HG02678 (cell line): ENCODE results near the gene THAP9.
"Not testable (repeated sequence)": the region's sequence is repeated elsewhere in the genome, so short reads cannot be mapped to it uniquely, and the experiment has no call there.

ENCODE experiments used
- ATAC-seq: cut with Tn5 transposase; IDR thresholded peaks from one replicate; pipeline ENCODE4 v1.9.1; 2021; ENCODE audit warnings: mild to moderate bottlenecking, moderate library complexity; ENCODE audit not compliant: unreplicated experiment

The THAP9 gene

DNA sequence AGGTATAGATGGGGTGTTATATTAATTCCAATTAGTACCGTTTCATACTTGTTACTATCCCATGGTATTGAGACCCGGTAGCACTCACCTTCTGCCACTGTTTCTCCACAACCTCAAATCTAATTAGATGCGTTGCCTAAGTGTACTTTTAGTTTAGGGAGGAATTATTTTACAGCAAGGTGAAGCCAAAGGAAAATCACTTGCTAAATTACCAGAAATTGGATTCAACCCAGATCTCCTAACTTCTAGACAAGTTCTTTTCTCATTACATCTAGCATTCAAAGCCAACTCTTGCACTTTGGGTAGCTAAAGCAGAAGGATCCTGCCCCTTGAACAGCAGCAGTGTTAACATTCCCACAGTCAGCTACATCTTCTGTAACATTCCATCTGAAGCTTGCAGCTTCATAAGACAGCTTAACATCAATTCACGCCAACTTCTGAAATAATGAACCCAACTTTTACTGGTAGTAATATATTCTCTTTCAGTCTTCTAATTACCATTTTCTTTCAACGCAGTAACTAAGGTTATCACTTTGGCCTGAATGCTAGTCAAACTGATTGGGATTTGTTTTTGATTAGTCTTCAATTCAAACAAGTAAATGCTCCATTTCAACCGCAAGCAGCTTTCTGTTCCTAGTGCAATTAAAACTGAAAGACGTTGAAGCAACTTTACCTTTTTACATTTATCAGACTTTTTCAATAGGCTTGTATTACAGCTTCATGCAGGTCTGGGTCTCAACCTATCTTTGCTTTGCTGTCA lies 8.6 kb upstream of the THAP9 start:
- no peak for ATAC-seq

- no peak for ATAC-seq
Observed at GRCh38 chr4:82892467-82892802, 8.1 kb upstream of the THAP9 start.

- ATAC-seq: no peak
Observed at GRCh38 chr4:82893942-82894341, 6.6 kb upstream of the THAP9 start.

DNA sequence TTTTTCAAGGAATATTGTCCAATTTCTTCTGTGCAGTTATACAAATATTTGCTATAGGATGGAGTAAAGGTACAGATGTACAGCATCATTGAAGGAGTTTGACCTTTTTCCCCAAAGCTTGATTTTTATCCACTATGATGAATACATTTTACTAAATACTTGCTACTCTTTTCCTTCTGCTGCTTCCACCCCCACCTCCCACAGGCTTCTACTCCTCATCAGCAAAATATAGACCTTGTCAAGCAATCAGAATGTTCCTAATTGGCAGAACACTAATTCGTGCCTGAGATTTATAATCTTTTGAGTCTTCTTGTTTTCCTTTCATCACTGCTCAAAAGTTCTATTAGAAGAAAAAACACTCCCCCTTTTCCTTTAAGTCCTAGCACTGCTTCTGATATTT lies 3.8 kb upstream of the THAP9 start:
- ATAC-seq: no peak

DNA sequence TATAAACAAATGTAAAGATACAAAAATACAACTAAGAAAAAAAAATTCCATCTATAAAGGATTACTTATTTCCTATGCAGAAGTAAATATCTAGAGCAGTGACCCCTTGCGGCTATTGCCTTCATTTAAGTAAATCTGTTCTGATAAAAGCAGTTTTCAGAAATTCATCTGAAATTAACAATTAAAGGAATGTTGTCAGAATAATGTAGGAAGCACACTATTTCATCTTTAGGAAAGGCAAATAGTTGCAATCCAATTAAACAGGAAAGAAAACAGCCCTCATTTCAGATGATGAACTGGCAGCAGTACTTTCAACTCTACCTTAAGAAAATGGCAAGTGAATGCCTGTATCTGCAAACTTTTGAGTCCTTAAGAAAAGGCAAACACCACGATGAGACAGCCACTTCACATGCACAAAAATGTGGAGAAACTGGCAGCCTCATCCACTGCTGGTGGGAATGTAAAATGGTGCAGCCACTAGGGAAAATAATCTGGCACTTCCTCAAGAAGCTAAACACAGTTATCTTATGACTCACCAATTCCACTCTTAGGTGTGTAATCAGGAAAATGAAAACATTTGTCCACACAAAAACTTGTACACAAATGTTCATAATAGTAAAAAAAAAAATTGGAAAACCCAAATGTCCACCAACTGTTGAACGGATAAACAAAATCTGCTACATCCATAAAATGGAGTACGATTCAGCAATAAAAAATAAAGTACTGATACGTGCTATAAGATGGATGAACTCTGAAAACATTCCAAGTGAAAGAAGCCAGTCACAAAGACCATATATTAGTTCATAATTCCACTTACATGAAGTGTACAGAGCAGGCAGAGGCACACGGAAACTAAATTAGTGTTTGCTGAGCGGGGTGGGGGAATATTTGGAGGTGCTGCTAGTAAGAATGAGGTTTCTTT lies 2.0 kb upstream of the THAP9 start:
- ATAC-seq: no peak

GRCh38 chr4:82899374-82900065 lies 1.0 kb upstream of the THAP9 start:
- no peak for ATAC-seq

DNA sequence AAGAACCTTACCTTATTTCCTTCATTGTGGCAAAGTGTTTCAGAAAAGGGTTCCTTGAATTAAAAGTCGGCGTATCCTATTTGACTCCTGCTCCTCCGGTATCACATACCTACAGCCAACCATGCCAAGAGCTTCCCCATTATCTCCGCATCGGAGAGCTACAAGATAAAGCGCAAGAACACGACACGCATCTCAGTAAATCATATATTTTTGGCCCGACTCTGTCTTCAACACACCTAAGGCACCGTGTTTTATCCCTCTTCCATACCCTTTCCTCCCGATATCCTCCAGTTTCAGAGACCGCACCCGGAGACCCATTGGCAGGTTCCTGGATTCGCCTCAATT lies 497 bp upstream of the THAP9 start:
- ATAC-seq: peak; percentile 1

DNA sequence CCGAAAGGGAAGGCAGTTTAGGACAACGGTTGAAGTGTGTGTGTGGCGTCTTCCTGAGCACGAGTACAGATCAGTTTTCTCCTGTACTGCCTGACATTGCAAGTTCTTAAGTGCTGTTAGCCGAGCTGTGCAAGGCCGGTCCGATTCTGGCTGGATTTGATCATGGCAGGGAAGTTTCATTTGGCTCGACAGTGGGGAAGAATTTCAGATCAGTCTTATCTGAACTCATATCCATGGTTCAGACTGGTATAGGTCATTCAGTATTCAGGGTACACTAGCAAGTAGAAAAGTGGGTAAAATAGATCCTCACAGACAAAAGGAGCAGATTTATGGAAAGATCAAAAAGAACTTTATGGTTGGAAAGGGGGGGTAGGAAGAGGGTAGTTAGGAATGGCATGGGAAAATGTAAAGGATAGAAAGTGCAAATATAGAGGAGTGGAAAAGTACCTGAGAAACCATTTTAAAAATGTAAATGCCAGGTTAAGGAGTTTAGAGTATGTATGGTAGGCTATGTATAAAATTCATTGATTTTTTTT lies 716 bp downstream of the THAP9 start:
- no peak for ATAC-seq

DNA sequence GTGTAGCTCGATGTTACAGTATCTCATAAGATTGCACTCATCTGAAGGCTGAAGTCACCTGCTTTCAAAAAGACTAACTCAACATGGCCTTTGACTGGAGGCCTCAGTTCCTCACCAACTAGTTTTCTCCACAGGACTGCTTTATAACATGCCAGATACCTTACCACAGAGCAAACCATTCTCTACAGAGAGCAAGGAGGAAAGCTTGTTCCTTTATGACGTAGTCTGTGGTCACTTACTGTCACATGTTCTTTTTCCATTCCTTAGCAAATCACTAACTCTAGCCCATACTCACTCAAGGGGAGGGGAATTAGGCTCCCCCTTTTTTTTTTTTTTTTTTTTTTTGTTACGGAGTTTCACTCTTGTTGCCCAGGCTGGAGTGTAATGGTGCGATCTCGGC lies 3.2 kb downstream of the THAP9 start:
- no peak for ATAC-seq

- peak; percentile 45 for ATAC-seq
Observed at GRCh38 chr4:82905205-82905604, 4.7 kb downstream of the THAP9 start.

- ATAC-seq: peak; percentile 32
Observed at GRCh38 chr4:82906469-82906868, 5.9 kb downstream of the THAP9 start.

GRCh38 chr4:82909326-82909725 lies 8.8 kb downstream of the THAP9 start:
- no peak for ATAC-seq

- no peak for ATAC-seq
Observed at GRCh38 chr4:82913305-82913704, 12.8 kb downstream of the THAP9 start.

- ATAC-seq: not testable (repeated sequence)
Observed at GRCh38 chr4:82913968-82914367, 13.4 kb downstream of the THAP9 start.

GRCh38 chr4:82918091-82918490 lies 17.6 kb downstream of the THAP9 start:
- no peak for ATAC-seq

DNA sequence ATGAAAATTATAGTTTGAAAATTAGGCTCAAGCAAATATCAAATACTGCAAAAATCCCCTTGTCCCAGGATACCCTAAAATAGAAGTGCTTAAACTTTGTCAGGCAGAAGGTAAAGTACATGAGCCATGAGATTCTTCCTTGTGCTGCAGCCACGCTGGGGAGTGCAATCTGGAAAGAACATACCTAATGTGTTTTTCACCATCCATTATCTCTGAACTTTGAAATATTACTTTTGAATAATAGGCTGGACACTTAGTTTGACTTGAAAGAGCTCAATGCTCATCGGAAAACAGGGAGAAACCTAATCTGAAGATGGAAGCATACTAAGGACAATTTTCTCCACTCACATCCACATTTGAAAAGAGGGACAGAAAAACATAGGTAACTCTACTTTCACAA lies 18.9 kb downstream of the THAP9 start:
- no peak for ATAC-seq

GRCh38 chr4:82921795-82922194 lies 21.3 kb downstream of the THAP9 start:
- ATAC-seq: no peak

- ATAC-seq: no peak
Observed at GRCh38 chr4:82930848-82931755, 30.6 kb downstream of the THAP9 start.

GRCh38 chr4:82934441-82934840 lies 33.9 kb downstream of the THAP9 start:
- ATAC-seq: no peak

GRCh38 chr4:82939414-82939813 lies 38.9 kb downstream of the THAP9 start:
- no peak for ATAC-seq
